ENCODE measurements around the gene MLH3.

Gene MLH3

DNA sequence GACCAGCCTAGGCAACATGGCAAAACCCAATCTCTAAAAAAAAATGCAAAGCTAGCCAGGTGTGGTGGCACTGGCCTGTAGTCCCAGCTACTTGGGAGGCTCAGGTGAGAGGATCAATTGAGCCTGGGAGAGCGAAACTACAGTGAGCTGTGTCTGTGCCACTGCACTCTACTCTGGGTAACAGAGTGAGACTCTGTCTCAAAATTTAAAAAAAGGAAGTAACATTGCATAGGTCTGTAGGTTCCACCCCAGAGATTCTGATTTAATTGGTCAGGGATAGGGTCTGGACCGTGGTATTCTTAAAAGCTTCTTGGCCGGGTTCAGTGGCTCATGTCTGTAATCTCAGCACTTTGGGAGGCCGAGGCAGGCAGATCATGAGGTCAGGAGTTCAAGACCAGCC lies 44.4 kb upstream of the MLH3 start:
- Histone ChIP-seq H4K8ac (ENCODE audit: low read length) (no peak overlapping the region), H3K4me1 (ENCODE audit: control insufficient read depth, insufficient read depth, low read depth, low read length) (no peaks in the 10 kb centered on the region), H3K9me3 (ENCODE audit: control insufficient read depth, low read length) (no peaks in the 10 kb centered on the region), H2AFZ (ENCODE audit: low read depth, low read length) (no peak overlapping the region), H2AK5ac (ENCODE audit: low read length, severe bottlenecking) (no peak overlapping the region), H3K79me1 (replicated peaks; ENCODE audit: low read length, poor library complexity, severe bottlenecking) (peaks cover 1% of the 10 kb centered on the region), H3K4me2 (ENCODE audit: low read length, poor library complexity, severe bottlenecking) (no peak overlapping the region), H2BK12ac (ENCODE audit: low read length in 2 of 2) (no peak overlapping the region), H3K4me3 (ENCODE audit: insufficient read depth in 1 of 2, low read depth in 1 of 2, low read length in 2 of 2) (no peak overlapping the region), H4K91ac (ENCODE audit: low read length) (no peak overlapping the region), H3K18ac (ENCODE audit: low read depth in 1 of 2, low read length in 2 of 2) (no peak overlapping the region), H3K14ac (ENCODE audit: low read length in 2 of 2) (no peak overlapping the region), H2BK15ac (ENCODE audit: low read depth, poor library complexity, severe bottlenecking) (no peak overlapping the region), H2BK120ac (ENCODE audit: low read depth, low read length) (no peak overlapping the region), H3K27ac (ENCODE audit: low read length, poor library complexity, severe bottlenecking) (no peak overlapping the region), H3K9ac (ENCODE audit: low read length) (peak overlapping the region; percentile 6), H3K4ac (ENCODE audit: low read depth in 1 of 2, low read length in 2 of 2) (no peak overlapping the region), H3K23ac (ENCODE audit: low read length in 2 of 2) (no peak overlapping the region), H3K27me3 (ENCODE audit: control insufficient read depth in 1 of 2, insufficient read depth in 1 of 2, low read length in 2 of 2) (no peaks in the 10 kb centered on the region), H2BK5ac (ENCODE audit: low read depth, low read length, poor library complexity, severe bottlenecking) (no peak overlapping the region), H3K36me3 (ENCODE audit: control insufficient read depth in 1 of 2, insufficient read depth in 2 of 2, low read depth in 1 of 2, low read length in 2 of 2) (peaks cover 16 to 78% of the 10 kb centered on the region in 2 experiments)
- DNase-seq, result no peak
- over 99% methylated on average over 4 of the region's 4 CpGs for WGBS

DNA sequence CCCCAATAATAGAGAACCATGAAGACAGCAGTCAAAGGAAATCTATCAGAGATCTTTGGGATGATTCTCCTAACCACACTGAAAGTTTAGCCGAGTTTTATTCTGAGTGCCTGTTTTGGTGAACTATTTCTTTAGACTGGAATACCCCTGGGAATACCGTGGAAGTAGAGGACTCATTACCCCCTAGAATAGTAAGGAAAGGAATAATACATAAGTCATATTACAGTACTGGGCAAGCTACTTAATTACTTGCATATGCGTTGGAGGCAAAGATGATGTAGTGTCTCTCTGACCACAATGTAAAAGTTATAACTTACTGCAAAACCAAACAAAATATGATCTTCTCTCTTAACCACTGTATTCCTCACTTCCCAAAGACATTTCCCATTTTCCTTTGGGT lies 43.6 kb upstream of the MLH3 start:
- Histone ChIP-seq H3K79me1 (replicated peaks; ENCODE audit: low read length, poor library complexity, severe bottlenecking) (peaks cover 1% of the 10 kb centered on the region), H2BK12ac (ENCODE audit: low read length in 2 of 2) (no peak overlapping the region), H3K4me2 (ENCODE audit: low read length, poor library complexity, severe bottlenecking) (no peak overlapping the region), H3K23ac (ENCODE audit: low read length in 2 of 2) (no peak overlapping the region), H3K27ac (ENCODE audit: low read length, poor library complexity, severe bottlenecking) (no peak overlapping the region), H3K27me3 (ENCODE audit: control insufficient read depth in 1 of 2, insufficient read depth in 1 of 2, low read length in 2 of 2) (no peaks in the 10 kb centered on the region), H3K9ac (ENCODE audit: low read length) (peak overlapping the region; percentile 6), H3K4me1 (ENCODE audit: control insufficient read depth, insufficient read depth, low read depth, low read length) (no peaks in the 10 kb centered on the region), H4K8ac (ENCODE audit: low read length) (no peak overlapping the region), H4K91ac (ENCODE audit: low read length) (no peak overlapping the region), H3K14ac (ENCODE audit: low read length in 2 of 2) (no peak overlapping the region), H2AK5ac (ENCODE audit: low read length, severe bottlenecking) (no peak overlapping the region), H2AFZ (ENCODE audit: low read depth, low read length) (no peak overlapping the region), H3K4ac (ENCODE audit: low read depth in 1 of 2, low read length in 2 of 2) (no peak overlapping the region), H2BK5ac (ENCODE audit: low read depth, low read length, poor library complexity, severe bottlenecking) (no peak overlapping the region), H2BK120ac (ENCODE audit: low read depth, low read length) (no peak overlapping the region), H3K4me3 (ENCODE audit: insufficient read depth in 1 of 2, low read depth in 1 of 2, low read length in 2 of 2) (no peak overlapping the region), H3K36me3 (ENCODE audit: control insufficient read depth in 1 of 2, insufficient read depth in 2 of 2, low read depth in 1 of 2, low read length in 2 of 2) (peaks cover 13 to 78% of the 10 kb centered on the region in 2 experiments), H3K9me3 (ENCODE audit: control insufficient read depth, low read length) (no peaks in the 10 kb centered on the region), H2BK15ac (ENCODE audit: low read depth, poor library complexity, severe bottlenecking) (no peak overlapping the region), H3K18ac (ENCODE audit: low read depth in 1 of 2, low read length in 2 of 2) (no peak overlapping the region)
- DNase-seq, result no peak
- 97% methylated on average over 2 of the region's 3 CpGs for whole genome bisulfite sequencing

DNA sequence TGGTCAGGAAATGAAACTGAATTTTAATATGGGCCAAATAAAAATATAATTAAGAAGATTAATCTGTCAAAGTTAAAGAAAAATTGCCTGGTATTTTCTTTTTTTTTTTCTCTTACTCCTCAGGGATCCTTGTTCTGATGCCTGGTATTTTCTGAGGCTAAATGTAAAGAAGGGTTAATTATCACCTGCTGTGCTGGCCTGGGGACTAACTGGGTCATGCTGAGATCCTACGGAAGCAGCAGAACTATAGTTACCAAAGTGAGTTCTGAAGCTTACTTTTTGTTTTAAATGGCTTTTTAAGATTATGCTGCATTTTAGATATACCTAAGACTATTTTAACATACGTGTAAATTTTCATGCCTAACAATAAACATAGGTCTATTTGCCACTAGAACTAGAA lies 41.4 kb upstream of the MLH3 start:
- no peak overlapping the region for H3K4me2 ChIP-seq (ENCODE audit: low read length, poor library complexity, severe bottlenecking)
- no peak overlapping the region for H3K4ac ChIP-seq (ENCODE audit: low read depth in 1 of 2, low read length in 2 of 2)
- 95% methylated on average over 1 of the region's 2 CpGs for WGBS

DNA sequence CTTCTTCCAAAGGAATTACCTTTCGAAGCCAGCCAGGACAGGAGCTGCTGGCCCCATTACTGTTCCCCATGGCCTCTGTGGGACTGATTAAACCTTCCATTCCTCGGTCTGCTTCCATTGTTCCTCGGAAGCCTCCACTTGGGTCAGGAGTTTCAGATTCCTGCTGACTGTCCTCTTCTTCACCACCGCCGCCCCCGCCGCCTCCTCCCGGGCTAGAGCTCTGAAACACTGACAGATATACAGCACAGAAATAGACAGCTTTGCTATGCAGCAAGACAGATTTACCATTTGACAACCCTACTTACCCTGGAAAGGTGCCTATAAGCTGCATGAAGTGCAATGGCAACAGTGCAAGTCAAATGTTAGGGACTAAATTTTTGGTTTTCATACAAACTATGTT lies 40.0 kb upstream of the MLH3 start:
- no peak overlapping the region for H2BK120ac ChIP-seq (ENCODE audit: low read depth, low read length)
- H4K91ac ChIP-seq (ENCODE audit: low read length), result no peak overlapping the region
- H3K9me3 ChIP-seq (ENCODE audit: control insufficient read depth, low read length), result no peaks in the 10 kb centered on the region
- no peak overlapping the region for H3K14ac ChIP-seq (ENCODE audit: low read length in 2 of 2)
- no peak overlapping the region for H4K8ac ChIP-seq (ENCODE audit: low read length)
- H2BK5ac ChIP-seq (ENCODE audit: low read depth, low read length, poor library complexity, severe bottlenecking), result no peak overlapping the region
- no peak overlapping the region for H3K9ac ChIP-seq (ENCODE audit: low read length)
- no peak overlapping the region for H3K18ac ChIP-seq (ENCODE audit: low read depth in 1 of 2, low read length in 2 of 2)
- no peak overlapping the region for H2AFZ ChIP-seq (ENCODE audit: low read depth, low read length)
- no peaks in the 10 kb centered on the region for H3K27me3 ChIP-seq (ENCODE audit: control insufficient read depth in 1 of 2, insufficient read depth in 1 of 2, low read length in 2 of 2)
- H3K4me1 ChIP-seq (ENCODE audit: control insufficient read depth, insufficient read depth, low read depth, low read length), result no peaks in the 10 kb centered on the region
- H3K36me3 ChIP-seq (ENCODE audit: control insufficient read depth in 1 of 2, insufficient read depth in 2 of 2, low read depth in 1 of 2, low read length in 2 of 2), result peaks cover 17 to 65% of the 10 kb centered on the region in 2 experiments
- H3K23ac ChIP-seq (ENCODE audit: low read length in 2 of 2), result no peak overlapping the region
- H3K27ac ChIP-seq (ENCODE audit: low read length, poor library complexity, severe bottlenecking), result no peak overlapping the region
- no peak overlapping the region for H2AK5ac ChIP-seq (ENCODE audit: low read length, severe bottlenecking)
- WGBS, result 92% methylated on average over 8 of the region's 8 CpGs
- no peak for DNase-seq
- H2BK12ac ChIP-seq (ENCODE audit: low read length in 2 of 2), result no peak overlapping the region
- H3K79me1 ChIP-seq (replicated peaks; ENCODE audit: low read length, poor library complexity, severe bottlenecking), result no peaks in the 10 kb centered on the region
- no peak overlapping the region for H3K4me2 ChIP-seq (ENCODE audit: low read length, poor library complexity, severe bottlenecking)
- no peak overlapping the region for H2BK15ac ChIP-seq (ENCODE audit: low read depth, poor library complexity, severe bottlenecking)
- no peak overlapping the region for H3K4me3 ChIP-seq (ENCODE audit: insufficient read depth in 1 of 2, low read depth in 1 of 2, low read length in 2 of 2)
- H3K4ac ChIP-seq (ENCODE audit: low read depth in 1 of 2, low read length in 2 of 2), result no peak overlapping the region

More for the DNA sequence above, 41.4 kb upstream of the MLH3 start:
- Histone ChIP-seq H3K4me3 (ENCODE audit: insufficient read depth in 1 of 2, low read depth in 1 of 2, low read length in 2 of 2) (no peak overlapping the region), H2BK12ac (ENCODE audit: low read length in 2 of 2) (no peak overlapping the region), H3K9ac (ENCODE audit: low read length) (no peak overlapping the region), H3K79me1 (replicated peaks; ENCODE audit: low read length, poor library complexity, severe bottlenecking) (no peaks in the 10 kb centered on the region), H3K27ac (ENCODE audit: low read length, poor library complexity, severe bottlenecking) (no peak overlapping the region), H2BK15ac (ENCODE audit: low read depth, poor library complexity, severe bottlenecking) (no peak overlapping the region), H2AK5ac (ENCODE audit: low read length, severe bottlenecking) (no peak overlapping the region), H4K8ac (ENCODE audit: low read length) (no peak overlapping the region), H2BK5ac (ENCODE audit: low read depth, low read length, poor library complexity, severe bottlenecking) (no peak overlapping the region), H3K27me3 (ENCODE audit: control insufficient read depth in 1 of 2, insufficient read depth in 1 of 2, low read length in 2 of 2) (no peaks in the 10 kb centered on the region), H3K23ac (ENCODE audit: low read length in 2 of 2) (no peak overlapping the region), H4K91ac (ENCODE audit: low read length) (no peak overlapping the region), H3K36me3 (ENCODE audit: control insufficient read depth in 1 of 2, insufficient read depth in 2 of 2, low read depth in 1 of 2, low read length in 2 of 2) (peaks cover 16 to 65% of the 10 kb centered on the region in 2 experiments), H3K4me1 (ENCODE audit: control insufficient read depth, insufficient read depth, low read depth, low read length) (no peaks in the 10 kb centered on the region), H3K14ac (ENCODE audit: low read length in 2 of 2) (no peak overlapping the region), H2AFZ (ENCODE audit: low read depth, low read length) (no peak overlapping the region), H3K18ac (ENCODE audit: low read depth in 1 of 2, low read length in 2 of 2) (no peak overlapping the region), H3K9me3 (ENCODE audit: control insufficient read depth, low read length) (no peaks in the 10 kb centered on the region), H2BK120ac (ENCODE audit: low read depth, low read length) (no peak overlapping the region)
- DNase-seq, result no peak
